GM18498 (cell line): ENCODE results near the gene CTDNEP1.
"Not testable (repeated sequence)": the region's sequence is repeated elsewhere in the genome, so short reads cannot be mapped to it uniquely, and the experiment has no call there.

Source experiments
- ATAC-seq: cut with Tn5 transposase; IDR thresholded peaks from one replicate; pipeline ENCODE4 v1.9.1; 2021; ENCODE audit warnings: mild to moderate bottlenecking, moderate library complexity; ENCODE audit not compliant: unreplicated experiment

The CTDNEP1 gene

DNA sequence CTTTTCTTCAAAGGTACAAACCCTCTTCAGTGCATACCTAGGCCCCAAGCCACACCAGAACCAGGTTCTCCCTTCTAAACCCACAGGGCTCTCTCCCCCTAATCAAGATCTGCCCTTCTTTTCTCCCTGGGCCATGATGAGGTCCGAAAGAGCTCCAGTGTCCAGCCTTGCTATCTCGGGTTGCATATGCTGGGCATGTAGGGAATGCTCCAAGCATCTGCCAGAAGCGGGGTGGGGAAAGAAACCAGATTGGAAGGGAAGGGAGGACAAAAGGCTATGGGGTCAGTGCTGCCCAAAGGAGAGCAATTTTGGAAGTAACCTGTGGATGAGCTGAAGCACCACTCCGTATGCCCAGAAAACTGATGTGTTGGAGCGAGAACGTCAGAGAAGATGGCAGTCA, 2.3 kb downstream of the CTDNEP1 start:
- no peak for ATAC-seq

DNA sequence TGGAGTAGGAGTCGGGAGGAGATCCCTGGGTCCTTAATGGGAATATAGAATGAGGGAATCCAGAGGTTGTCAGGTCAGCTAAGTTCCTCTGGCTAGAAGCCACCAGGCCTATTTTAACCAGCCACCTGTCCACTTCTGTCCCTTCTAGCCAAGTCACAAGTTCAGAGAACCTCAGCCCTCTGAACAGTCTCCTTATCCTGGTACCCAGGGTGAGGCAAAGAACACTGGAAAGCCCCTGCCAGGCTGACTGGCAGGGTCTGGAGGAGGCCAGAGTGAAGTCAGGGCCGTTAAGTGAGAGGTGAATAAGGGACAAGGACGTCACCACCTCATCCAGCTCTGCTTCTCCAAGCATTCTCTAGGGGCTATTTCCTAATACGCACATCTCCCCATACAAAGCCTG, 2.7 kb downstream of the CTDNEP1 start:
- no peak for ATAC-seq

DNA sequence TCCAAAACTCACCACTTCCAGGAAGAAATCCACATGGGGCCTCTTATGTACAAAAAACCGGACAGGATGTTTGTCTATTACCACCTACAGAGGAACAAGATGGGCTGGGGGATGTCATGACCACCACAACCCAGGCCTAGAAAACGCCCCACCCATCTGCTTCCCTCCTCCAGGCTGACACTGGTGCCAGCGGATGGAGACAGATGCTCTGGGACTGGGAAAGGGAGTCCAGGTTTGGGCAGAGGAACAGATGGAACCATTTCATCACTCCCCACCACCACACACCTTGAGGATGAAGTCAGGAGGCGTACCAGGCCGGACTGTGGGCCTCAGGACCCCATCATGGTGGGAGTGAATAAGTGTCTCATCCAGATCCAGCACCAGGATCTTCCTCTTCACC, 4.8 kb downstream of the CTDNEP1 start:
- no peak for ATAC-seq

DNA sequence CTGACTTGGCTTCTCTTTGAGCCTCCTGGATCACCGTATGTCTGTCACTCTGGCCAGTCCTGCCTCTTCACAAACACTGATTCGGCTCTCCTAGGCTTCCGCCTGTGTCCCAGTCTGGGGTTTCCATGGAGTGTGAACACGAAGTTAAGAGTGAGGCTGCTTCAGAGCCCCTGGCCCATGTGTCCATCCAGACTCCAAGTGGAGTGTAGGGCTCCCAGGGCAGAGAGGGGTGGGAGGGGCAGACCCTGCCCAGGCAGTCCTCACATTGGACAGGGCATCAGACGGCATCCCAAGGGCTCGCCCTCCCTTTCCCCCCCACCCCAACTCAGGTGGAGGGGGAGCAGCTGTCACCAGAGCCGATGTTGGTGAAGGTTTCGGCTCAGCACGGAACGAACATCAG, 7.7 kb downstream of the CTDNEP1 start:
- not testable (repeated sequence) for ATAC-seq

DNA sequence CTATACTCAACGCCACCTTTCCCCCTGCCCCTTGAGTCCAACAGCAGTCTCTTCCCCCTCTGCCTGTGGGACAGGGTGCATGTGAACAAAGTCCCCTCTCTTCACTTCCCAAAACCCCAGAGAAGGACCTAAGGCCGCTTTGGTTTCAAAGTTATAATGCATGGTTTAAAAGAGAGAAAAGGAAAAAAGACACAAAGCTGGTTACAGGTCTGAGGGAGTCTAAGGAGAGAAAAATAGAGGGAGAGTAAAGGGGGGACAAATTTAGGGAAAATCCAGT, 8.1 kb downstream of the CTDNEP1 start:
- no peak for ATAC-seq

DNA sequence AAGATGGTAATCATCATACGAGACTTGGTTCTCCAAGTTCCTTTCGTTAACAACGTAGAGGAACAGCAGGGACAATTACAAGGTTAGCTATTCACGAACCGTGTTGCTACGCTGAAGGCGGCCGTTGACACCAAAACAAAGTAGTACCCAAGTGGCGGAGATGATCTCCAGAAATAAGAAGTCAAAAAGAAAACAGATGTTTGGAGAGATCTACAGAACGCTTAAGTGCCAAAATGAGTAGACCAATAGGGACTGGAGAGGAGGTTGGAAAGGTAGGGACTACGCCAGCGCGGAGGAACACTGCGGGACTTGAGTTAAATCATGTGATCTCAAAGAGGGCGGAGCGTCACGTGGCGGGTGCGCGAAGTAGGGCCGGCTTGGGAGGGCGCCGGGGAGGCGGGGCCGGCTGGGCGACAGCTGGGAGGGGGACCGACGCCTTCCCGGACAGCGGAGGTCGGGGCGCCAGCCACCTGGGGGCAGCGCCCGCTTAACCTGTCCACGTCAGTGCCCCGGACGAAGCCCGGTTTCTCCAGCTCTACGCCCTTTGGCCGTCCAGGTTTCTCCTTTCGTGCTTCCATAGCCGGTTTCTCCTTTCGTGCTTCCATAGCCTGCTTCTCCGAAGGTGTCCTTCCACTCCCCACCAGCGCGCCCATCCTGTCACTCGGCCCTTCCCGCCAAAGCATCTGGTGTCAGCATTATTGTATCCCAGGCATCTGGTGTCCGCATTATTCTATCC, 8.6 kb downstream of the CTDNEP1 start:
- ATAC-seq = peak; percentile 50

DNA sequence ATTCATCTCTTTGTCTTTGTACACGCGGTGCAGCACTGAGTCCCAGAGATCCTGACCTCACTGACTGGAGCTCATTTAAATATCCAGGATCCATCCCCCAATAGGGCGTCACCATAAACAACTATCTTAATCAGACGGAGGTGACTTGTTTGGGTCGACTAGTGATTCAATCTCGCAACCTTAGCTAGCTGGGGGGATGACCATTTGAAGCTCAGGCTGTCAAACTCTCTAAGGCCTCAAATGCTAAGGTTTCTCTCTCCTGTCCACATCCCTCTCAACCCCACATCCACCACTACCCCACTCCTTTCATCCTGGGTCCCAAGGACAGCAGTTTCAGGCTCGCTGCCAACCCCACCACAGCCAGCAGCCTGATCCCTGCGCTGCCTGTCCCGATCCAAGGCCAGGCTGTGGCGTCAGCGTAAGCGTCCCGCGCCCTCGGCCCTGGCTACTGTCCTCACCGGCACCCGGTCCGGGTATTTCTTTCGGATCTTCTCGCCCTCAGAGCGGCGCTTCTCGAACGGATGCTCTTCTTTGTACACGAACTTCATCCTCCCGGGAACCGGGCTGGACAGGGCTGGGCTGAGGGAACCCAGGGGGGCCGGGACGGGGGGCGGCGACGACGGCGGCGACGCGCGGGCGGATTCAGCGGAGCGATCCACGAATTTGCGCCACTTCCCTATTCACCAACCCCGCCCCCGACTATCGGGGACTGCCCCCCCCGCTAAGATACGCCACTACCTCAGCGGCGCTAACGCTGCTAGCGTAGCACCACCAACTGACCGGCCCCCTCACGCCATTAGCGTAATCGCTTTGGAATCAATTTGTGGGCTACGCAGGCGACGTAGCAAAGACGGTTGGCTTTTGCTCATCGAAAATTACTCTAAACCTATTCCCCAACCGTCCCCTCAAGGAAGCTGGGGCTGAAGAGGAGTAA, 9.5 kb downstream of the CTDNEP1 start, which contains the start of gene GABARAP:
TSS of gene GABARAP (minus strand) at position 667 of the 934 bp plus-strand sequence. CDS start at position 548, 119 bp downstream.
- peak; percentile 38 for ATAC-seq

DNA sequence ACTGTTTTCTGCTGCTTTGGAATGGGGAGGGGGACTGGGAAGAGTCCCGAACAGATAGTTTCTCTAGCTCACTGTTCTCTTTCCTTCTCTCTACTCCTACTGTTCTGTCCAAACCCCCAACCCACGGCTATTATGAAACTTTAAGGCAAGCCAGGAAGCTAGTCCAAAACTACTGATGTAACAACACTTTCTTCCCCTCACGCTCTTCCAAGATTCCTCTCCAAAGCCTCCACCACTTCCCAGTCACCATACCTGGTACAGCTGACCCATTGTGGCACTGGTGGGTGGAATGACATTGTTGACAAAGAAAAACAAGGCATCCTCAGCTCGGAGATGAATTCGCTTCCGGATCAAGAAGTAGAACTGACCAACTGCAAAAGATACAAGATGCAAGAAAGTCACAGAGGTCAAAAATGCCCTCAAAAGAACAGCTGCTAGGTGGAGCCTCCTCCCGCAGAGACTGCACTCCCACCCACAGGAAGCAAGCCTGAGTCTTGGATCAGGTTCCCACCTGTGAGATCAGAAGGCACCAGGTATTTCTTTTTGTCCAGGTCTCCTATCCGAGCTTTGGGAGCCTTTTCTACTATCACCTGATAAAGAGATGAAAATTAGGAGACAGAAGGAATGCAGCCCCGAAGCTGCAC, 10.3 kb downstream of the CTDNEP1 start:
- ATAC-seq = no peak

DNA sequence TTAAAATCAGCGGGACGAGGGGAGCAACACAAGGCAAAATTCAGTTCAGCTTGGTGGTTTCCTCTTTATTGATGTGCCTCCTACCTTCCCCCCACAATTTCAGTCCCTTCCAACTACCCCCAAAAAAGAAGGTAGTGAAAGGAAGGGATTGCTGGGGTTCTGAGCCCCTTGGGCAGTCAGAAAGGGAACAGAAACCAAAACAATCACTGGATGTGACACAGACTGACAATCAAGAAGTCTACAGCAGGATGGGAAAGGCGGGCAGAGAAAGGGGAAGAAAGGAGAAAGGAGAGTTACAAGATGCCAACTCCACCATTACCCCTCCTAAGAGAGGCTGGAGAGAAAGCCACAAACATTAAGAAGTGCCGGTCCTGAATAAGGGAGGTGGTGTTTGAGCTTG, 11.2 kb downstream of the CTDNEP1 start:
- ATAC-seq = no peak

DNA sequence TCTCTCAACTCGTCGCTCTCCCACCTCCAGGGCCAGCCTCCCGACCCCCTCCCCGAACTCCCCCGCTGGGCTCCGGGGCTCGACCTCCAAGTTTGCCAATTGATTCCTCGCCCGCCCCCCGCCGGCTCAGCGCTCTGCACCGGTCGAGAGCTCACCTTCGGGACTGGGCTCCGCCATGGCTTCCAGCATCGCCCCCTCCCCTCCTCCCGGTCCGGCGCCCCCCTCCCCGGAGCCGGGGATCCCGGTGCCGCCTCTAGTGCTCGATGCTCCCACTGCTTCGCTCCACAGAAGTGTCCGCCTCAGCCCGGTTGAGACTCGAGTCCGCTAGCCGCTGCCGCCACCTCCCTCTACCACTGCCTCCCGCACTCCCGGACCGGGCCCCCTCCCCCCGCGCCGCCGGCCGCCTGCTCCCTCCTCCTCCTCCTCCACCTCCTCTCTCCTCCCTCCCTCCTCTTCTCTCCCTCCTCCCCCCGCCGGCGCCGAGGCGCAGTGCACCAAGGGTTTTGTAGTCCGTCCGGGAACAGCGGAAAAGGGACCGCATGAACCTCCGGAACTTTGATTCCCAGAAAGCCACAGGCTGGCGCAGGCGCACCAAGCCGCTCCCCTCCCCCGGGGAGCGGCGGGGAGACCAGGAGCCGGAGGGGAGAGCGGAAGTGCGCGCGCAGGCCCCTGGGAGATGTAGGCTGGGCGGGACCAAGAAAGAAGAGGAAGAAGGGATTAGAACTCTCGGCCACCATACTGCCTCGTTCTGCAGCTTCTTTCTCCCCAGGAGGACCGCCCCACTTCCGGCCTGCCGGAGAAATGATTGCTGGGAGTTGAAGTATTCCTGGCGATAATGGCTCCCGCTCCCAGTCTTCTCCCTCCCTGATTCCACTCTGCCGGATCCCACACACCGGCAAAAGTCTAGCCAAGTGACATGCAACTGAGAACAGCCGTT, 12.2 kb downstream of the CTDNEP1 start, which contains the start of gene PHF23:
TSS of gene PHF23 (minus strand) at position 367 of the 937 bp plus-strand sequence. CDS start at position 189, 178 bp downstream.
- peak; percentile 53 for ATAC-seq

DNA sequence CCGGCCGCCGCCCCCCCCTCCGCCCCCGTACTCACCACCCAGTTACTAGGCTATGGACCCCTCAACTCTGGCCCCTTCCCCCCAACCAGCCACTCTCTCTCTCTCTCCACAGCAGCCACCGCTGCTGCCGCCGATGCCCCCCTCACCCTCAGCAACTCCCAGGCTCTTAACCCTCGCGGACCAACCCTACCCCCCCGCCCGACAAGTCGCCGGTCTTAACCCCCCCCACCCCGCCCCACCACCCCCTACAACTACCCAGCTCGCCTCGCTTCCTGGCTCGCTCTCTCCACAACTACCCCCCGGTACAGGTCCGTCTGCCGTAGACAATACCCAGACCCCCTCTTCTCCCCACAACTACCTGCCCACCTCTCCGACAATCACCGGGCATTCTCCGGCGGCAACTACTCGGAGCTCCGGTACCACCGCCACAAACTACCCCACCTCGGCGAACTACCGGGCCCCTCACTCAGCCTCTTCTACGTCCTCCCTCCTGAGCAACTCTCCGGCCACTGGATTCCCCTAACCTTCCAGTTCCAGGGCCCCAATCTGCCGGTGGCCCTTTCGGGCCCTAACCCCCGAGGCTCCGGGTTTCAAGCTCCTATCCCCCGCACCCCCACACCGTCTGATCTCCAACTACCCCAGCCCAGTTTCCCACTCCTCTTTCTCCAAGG, 13.0 kb downstream of the CTDNEP1 start:
- no peak for ATAC-seq

DNA sequence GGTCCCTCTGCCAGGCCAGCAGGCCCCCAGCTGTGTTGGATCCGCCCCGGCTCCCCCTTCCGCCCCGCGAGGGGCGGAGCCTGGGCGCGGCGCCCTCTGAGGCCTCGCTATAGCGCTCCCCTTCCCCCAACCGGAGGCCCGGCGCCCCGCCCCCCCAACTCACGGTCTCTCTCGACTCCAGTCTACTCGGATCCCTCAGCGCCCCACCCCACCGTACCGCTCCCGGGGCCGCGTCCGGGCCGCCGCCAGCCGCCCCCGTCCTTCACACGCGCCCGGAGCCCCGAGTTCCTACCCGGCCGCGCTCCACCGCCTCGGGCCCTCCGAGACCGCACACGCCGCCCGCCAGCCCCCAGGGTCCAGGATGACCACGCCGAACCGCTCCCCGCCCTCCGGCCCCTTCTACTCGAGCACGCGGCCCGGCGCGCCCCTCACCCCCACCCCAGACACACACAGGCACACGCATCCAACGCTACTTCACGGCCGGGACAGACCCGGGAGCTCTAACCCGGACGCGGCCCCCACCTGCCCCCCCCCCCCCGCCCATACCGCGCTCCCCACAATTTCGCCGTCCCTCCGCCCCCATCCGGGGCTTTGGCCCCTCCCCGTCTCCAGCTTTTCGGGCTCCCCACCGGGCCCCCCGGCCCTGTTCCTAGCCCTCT, 13.6 kb downstream of the CTDNEP1 start:
- ATAC-seq = no peak

DNA sequence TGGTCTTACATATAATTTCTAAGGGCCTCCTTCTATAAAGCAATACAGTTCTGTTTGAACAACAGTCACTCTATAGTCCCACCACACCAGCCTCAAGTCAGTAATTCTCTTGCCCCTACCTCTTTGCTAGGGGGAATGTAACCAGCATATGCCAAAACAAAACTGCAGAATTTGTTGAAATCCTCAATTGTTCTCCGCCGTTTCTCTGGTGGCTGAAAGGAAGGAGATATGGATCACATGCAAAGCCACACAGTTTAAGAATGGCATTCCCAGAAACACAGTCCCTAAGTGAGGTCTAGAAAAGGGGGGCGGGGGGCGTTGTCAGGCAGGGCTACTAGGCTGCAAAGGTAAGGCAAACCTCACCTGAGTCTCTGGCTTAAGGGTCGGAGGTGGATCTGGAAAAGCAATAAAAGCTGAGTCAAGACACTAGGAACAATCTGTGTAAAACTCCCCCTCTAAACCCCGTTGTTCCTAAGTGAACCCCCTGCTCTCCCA, 14.2 kb downstream of the CTDNEP1 start:
- ATAC-seq = no peak

DNA sequence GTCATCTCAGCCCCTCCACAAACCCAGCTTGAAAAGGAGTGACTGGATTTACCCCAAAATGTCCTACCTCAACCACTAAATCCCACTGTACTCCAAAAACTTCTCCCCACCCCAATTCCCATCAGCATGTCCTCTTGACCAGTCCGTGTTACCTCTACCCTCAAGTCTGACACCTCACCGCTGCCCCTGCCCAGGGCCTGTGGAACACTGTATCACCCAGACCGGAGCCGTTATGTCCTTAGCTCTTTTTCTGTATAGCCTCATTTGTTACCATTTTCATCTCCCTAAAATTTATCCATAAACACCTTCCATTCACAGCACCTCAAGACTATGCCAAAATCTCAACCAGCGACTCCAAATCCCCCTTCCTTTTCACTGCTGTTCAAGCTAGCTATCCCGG, 14.7 kb downstream of the CTDNEP1 start:
- no peak for ATAC-seq

DNA sequence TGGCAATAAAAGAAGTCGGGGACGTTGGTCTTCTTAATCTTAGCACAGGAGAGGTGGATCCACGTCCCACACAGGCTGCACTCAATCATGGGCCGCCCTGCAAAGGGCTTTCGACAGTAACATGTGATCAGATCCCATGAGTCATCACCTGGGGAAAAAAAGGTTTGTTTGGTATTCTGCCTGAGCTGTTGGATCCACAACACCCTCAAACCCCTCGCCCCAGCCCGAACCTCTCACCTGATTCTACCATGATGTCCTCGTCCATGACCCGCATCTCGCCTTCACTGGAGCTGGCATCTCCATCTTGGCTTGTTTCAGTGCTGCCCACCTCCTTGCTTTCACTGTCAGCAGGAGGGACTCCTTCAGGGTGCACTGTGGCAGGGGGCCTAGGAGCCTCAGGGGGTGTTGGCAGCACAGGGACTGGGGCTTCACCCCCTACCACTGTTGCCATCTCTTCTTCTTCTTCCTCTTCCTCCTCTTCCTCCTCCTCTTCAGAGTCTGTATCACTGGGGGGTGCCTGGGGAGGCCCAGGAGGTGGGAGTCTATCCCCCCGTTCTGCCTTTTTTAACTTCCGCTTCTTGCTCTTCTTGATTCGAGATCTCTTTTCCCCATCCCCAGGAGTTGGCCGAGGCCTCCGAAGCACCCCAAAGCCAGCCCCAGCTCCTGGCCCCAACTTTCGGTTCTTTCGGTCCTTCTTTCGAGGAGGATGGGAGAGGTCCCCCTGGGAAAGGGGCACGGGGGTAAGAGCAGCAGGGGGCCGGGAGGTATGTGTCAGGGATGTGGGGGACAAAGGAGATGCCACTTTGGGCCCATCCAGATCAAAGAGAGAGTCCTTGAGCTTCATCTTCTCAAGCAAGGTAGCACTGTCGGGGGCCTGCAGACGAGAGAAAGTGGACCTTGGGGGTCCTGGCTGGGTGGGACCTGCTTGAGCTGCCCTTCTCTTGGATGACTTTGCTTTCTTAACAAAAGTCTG, 15.6 kb downstream of the CTDNEP1 start:
- no peak for ATAC-seq

DNA sequence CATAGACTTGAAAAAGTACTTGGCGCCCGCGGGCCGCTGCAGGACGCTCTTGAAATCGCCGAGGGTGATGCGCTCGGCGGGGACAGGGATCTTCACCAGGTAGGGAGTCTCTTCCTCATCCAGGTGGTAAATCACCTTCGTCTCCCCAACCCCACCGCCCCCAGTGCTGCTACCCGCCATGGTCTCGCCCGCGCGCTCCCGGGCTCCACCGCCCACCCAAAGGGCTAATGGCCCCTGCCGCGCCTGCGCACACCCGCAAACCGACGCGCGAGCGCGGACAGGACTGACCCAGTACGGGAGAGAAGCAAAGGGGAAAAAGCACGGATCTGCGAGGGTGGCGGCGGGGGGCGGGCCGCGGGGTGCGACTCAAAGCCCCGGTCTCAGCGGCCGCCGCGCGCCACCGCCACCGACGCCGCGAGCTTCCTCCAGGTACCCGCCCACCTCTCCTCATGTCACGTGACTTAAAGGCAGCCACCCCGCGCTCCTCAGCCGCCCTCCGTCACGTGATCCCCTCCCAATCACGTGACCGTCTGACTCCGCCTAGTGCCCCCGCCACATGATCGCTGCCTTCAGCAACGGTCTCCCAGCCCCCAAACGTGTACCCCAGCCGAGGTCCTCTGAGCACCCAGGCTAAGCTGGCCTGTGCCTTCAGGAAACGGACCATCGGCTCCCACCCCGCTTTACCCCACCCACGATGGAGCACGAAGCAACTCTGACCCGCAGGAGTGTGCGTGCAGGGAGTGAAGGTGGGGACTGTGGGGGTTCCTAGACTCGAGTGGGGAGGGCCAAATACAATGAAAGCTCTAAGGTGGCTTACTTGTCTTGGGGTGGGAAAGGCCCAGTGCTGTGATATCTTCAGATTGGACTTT, 17.2 kb downstream of the CTDNEP1 start, which contains the start of gene DVL2:
TSS of gene DVL2 (minus strand) at position 435 of the 869 bp plus-strand sequence. CDS start at position 180, 255 bp downstream.
- peak; percentile 62 for ATAC-seq

DNA sequence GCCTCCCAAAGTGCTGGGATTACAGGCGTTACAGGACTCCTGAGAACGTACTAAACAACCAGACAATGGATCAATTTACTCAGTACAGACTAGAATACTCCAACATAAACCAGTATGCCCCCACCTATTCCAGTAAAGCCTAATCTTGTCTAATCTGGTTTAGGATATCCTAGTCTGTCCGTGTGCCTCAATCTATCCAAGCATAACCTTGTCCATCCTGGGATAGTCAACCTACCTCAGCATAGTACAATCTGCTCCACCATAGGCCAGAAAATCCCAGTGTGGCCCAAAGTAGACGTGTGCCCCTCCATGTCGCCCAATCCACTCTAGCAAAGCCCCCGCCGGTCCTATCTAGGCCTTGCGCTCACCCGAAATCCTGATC, 17.8 kb downstream of the CTDNEP1 start:
- ATAC-seq = no peak
